CMK (cell line): ENCODE results near the gene GPC6.

Experiments
- DNase-seq: peaks from one replicate; pipeline ENCODE4 v3.0.0-alpha.2; 2010; ENCODE audit warnings: low read depth

The GPC6 gene

DNA sequence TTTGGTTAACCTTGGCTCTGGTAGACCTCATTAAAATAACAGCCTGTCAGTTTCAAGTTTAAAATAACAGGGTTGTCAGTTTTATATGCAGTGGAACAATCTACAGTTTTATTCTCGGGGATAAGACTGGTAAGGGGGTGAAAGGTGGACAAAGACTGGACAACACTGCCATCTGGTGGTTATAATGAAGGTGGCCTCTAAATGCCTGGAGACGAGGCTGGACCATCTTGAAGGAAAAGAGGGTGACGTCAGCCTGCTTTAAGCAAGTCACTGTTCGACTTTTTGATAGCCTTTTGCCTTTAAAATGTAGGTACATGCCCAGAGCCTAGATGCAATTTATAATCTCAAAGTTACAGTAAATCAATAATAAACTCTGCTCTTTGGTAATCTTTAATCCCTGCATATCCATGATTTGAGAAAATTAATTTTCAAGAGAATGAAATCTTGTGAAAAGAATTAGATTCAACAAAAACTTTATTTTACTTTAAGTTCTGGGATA lies 1135.9 kb downstream of the GPC6 start:
- peak; percentile 70 for DNase-seq

DNA sequence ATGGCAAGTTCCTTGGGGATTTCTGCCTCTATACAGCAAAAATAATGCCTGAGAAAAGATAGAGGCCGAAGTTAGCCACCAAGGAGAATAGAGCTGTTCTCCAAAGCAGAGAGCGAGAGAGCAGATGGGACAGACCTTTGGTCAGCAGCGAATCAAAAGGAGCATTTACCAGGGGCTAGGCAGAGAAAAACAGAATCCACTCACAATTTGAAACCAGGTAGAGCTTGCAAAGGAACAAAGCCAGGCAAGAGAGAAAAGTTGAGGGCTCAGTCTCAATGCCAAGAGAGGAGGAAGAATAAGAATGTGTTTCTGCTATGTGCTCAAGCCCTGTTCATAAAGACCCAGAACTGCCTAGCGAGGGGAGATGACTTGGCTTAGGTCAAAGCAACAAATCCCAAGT lies 1140.1 kb downstream of the GPC6 start:
- DNase-seq, result no peak

DNA sequence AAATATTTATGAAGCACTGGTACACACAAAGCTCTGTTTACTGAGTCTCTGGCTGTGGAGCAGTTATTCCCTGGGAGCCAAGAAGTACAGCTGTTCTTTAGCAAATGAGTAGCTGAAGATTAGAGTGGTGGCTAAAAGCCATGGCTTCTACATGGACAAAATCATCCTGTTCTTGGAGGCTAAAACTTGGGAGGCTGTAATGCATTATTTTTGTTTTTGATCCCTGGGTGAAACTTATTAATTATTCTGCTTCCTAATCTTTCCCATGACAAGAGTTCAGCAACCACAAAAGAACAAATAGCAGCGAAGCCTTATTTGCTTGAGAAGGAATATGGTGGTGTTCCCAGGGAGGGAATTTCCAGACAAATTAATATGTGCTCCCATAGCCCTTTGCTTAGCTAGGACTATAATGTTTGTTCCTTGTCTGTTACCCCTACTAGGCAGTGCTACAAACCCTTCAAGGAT lies 1143.4 kb downstream of the GPC6 start:
- no peak for DNase-seq

GRCh38 chr13:94371855-94372254 lies 1145.2 kb downstream of the GPC6 start:
- no peak for DNase-seq

- no peak for DNase-seq
These were observed 1155.9 kb downstream of the GPC6 start for GRCh38 chr13:94382517-94382916.

- DNase-seq, result no peak
These were observed 1156.4 kb downstream of the GPC6 start for GRCh38 chr13:94382960-94383359.

- DNase-seq, result no peak
These were observed 1157.8 kb downstream of the GPC6 start for GRCh38 chr13:94384231-94384905.

DNA sequence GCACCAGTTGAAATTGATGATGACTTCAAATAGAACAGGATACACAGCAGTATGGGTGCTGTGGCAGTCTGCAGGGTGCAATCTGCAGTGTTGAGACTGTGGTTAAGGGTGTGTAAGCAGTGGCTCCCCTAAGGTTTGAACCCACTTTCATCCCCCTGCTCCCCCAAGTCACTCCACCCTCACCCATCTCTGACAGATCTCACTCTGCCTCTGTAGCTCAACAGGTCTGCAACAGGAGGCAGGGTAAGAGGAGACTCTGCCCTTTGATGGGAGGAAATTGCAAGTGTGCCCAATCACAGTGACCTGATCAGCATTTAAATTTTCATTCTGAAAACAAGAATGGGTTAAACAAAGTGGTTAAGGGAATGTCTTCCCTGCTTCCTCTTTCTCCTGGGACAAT lies 1160.4 kb downstream of the GPC6 start:
- no peak for DNase-seq

DNA sequence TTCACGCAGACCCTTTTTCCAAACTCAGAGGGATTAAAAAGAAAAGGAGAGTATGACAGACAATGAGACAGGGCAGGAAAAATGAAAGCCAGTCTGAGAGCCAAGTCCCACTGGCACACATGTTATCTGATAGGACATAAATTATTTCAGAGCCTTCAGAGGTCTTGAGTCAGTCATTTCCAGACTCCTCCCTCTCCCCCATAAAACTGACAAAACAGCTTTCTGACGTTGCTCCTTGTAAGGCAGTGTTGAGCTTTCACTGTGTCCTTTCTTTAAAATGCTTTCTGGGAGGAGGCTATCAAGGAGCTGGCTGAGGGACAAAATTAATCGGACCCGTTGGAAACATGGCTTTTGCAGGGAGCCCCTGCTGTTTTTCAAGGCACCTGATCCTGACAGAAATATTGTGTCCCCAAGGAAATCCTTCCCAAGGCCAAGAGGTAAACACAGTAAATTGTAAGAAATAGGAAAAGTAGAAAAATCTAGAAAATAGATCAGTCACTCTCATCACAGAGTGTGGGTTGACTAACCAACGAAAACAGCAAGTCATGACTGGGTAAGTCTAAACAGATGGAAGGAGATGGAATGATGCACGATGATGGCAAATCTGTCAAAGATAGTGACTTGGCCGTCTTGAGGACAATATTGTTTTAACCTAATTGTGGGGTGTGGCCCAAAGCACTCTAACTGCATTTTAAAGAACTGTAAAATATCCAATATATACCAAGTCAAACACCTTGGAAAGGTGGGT lies 1163.2 kb downstream of the GPC6 start:
- DNase-seq, result no peak

GRCh38 chr13:94390881-94391280 lies 1164.3 kb downstream of the GPC6 start:
- DNase-seq, result no peak

DNA sequence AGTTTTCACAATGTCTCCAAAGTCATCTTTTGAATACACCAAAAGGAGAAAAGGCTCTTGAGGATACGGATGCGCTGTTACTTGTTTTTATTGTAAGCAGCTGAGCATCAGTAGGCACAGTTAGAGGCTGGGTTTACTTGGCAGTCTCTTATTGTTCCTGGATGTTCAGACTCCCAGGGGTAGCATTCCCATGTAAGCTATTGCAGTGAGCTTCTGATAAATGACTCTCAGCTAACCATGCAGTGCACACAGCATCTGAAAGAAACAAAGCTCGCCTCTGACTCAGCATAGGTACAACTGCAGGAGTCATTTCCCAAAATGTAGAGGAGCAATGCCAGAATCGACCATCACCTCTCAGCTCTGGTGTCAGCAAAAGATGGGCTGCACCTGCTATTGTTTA lies 1168.1 kb downstream of the GPC6 start:
- DNase-seq, result no peak

DNA sequence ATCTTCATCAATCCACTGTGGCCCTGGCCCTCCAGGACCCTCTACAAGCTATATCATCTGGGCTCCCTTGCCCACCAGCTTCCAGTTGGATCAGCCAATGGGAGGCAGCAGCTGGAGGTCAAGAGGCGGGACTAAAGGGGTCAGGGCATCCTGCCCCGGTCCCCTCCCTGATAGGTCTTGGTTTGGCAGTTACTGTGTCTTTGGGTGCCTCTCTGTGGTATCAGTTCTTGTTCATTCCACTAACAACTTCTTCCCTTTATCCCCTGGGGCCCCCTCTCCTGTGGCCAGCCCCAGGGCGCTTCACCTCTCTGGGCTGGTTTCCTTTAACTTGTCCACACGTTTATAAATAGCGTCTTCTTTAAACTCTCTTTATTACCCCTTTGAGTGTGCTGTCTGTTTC lies 1169.3 kb downstream of the GPC6 start:
- DNase-seq, result no peak

DNA sequence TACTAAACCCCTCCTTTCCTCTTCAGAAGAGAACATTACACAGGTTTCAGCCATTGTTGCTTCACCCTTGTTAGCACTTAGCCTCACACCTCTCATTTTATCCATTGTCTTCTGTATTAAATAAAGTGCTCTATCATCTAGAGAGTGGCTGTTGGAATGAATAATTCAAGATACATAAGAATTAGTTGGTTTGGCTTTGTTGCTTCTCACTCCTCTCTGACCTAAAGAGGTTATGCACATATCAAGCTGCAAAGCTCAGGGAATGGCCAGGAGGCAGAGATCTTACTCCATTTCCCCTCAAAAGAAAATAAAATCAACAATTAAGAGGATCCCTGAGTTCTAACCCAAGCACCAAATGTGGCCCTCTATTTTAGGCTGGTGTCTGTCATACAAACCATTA lies 1173.2 kb downstream of the GPC6 start:
- no peak for DNase-seq

- DNase-seq, result no peak
These were observed 1174.3 kb downstream of the GPC6 start for GRCh38 chr13:94400874-94401273.

DNA sequence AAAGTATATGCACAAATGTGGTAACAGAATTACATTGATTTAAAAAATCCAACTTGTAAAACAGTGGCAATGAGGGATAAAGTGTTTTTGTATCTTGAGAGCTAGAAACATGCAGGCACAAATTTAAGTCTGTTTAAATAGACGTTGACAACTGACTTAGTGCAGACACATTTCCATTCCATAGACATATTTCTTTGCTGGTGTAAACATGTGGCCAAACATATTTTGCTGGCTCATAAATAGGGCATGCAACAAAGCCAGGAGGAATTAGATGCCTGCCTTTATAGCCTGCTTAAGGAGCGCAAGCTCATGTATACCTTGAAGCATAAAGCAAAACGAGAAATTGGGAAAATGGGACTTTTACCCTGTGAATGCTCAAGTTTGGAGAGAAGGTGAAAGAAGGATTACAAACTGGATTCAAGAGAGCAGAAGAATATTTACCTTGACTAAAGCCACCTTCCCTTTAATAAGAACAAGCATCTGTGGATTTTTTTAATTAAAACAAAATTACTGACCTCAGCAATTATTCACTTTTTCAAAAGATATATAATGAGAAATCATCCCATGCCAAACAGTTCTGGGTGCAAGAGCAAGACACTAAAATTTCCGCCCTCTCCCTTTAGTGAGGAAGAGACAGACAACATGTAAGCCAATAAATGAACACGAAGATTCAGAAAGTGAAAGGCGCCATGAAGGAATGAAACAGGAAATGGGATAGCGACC lies 1181.9 kb downstream of the GPC6 start:
- DNase-seq, result no peak

- DNase-seq, result no peak
These were observed 1185.1 kb downstream of the GPC6 start for GRCh38 chr13:94411747-94412146.

GRCh38 chr13:94412870-94413597 lies 1186.4 kb downstream of the GPC6 start:
- no peak for DNase-seq

- no peak for DNase-seq
These were observed 1187.0 kb downstream of the GPC6 start for GRCh38 chr13:94413598-94413944.

- DNase-seq, result no peak
These were observed 1187.5 kb downstream of the GPC6 start for GRCh38 chr13:94414141-94414540.

DNA sequence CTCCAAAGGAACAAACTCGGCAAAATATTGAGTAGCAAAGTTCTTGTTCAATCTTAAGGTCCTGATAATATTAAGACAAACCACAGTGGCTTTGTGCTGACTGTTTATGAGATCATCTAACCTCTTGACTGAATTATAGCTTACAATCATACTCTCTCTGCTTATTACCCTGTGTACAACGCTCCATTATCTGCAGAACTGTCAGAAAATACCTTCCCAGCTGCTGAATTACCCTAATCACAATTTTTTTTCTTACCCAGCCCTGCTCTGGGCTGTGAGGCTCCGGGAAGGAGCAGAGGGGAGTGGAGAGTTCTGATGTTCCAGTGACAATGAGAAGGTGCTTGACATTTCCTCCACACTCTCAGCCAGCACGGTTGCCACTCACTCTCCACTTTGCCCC lies 1188.1 kb downstream of the GPC6 start:
- no peak for DNase-seq

GRCh38 chr13:94415500-94416237 lies 1189.1 kb downstream of the GPC6 start:
- DNase-seq, result no peak
